GM12873 (cell line): ENCODE measurements around the gene CDKL2.

Experiments
- TF ChIP-seq, protein P1 (sequence below): IDR thresholded peaks from 2 replicates; pipeline ENCODE4 v1.5.1; 2012; ENCODE audit warnings: low read depth, mild to moderate bottlenecking, moderate library complexity, low read length, control low read depth; ENCODE audit not compliant: insufficient read depth; ENCODE audit errors: missing control alignments

The CDKL2 gene

GRCh38 chr4:75621715-75622114 is 8.6 kb downstream of the CDKL2 start:
- TF ChIP-seq, protein P1, sequence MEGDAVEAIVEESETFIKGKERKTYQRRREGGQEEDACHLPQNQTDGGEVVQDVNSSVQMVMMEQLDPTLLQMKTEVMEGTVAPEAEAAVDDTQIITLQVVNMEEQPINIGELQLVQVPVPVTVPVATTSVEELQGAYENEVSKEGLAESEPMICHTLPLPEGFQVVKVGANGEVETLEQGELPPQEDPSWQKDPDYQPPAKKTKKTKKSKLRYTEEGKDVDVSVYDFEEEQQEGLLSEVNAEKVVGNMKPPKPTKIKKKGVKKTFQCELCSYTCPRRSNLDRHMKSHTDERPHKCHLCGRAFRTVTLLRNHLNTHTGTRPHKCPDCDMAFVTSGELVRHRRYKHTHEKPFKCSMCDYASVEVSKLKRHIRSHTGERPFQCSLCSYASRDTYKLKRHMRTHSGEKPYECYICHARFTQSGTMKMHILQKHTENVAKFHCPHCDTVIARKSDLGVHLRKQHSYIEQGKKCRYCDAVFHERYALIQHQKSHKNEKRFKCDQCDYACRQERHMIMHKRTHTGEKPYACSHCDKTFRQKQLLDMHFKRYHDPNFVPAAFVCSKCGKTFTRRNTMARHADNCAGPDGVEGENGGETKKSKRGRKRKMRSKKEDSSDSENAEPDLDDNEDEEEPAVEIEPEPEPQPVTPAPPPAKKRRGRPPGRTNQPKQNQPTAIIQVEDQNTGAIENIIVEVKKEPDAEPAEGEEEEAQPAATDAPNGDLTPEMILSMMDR = no peak

DNA sequence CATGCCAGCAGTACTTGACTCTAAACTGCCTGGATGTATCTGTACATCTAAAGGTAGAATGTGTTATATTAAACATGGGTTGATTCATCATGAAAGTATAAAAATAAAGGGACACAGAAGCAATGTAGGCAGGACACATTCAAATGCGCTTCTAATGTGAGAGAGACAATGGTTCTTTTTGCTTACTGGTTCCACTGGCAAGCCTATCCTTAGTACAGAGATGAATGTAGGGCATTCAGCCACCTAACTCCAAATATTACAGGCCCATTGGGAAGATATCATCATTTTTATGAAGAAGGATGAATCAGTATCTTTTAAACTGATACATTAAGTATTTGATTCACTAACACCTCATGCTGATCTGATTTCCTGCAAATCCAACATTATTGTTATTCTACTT is 18.0 kb downstream of the CDKL2 start:
- TF ChIP-seq, protein P1 = no peak

DNA sequence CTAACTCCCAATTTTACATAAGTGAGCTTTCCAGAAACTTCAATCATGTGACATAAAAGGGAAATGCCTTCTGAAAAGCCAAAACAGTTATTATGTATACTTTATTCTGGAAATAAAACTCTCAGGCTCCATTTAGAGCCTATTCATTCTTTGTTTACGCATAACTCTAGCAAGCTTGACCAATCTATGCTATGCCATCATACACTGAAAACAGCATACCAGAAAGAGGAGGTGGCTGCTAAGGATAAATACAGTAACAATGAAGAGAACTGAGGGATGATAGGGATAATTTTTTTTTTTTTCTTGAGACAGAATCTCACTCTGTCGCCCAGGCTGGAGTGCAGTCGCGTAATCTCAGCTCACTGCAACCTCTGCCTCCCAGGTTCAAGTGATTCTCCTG is 24.4 kb downstream of the CDKL2 start:
- TF ChIP-seq, protein P1 = no peak

- TF ChIP-seq, protein P1 = no peak
Measured at GRCh38 chr4:75599647-75600046, 30.7 kb downstream of the CDKL2 start.

- TF ChIP-seq, protein P1 = no peak
Measured at GRCh38 chr4:75598390-75598789, 31.9 kb downstream of the CDKL2 start.

- TF ChIP-seq, protein P1 = no peak
Measured at GRCh38 chr4:75596061-75596460, 34.3 kb downstream of the CDKL2 start.

DNA sequence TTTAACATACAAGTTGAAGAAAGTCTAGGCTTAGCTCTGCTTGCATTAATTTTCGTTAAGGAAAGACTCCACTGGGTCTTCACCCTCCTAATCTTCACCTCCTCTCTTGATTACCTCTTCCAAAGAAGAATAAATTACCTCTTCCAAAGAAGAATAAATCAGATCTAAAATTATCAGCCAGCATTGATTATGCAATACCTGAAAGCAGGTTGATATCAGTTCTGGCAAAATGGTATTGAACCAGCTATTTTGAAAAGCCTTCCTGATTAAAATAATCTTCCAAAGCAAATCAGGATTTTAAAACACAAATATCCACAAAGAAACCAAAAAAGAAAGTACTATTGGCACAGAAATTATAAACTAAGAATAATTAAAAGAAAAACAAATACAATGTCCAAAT is 36.9 kb downstream of the CDKL2 start:
- TF ChIP-seq, protein P1 = no peak
